Smooth muscle cell (in vitro differentiated cells): Measurements from ENCODE around the gene TRIM41. TPM values are rescaled to one million over a fixed set of nuclear protein-coding genes. Genes with fewer than 3 reads are reported as not detected.
A peak's percentile ranks its signal among the peaks of the same experiment; 100 is the strongest.

Experiments
- DNase-seq: peaks from one replicate; lab custom pipeline; 2025; ENCODE audit not compliant: unreplicated experiment; lab: John Stamatoyannopoulos, UW
- H2AFZ ChIP-seq: fragments of 200-600 bp; sonication (generic); 2 replicates; pipeline ENCODE4 v1.6.0; 2016; ENCODE audit warnings: antibody characterized with exemption, low read depth, mild to moderate bottlenecking
- H3F3A ChIP-seq: fragments of 200-600 bp; sonication (generic); 2 replicates; pipeline ENCODE4 v1.6.0; 2017; ENCODE audit warnings: antibody characterized with exemption, low read depth
- H3K27ac ChIP-seq: fragments of 200-600 bp; sonication (generic); 2 replicates; pipeline ENCODE4 v1.5.1; 2016; ENCODE audit warnings: low read depth, mild to moderate bottlenecking
- H3K27me3 ChIP-seq: fragments of 200-600 bp; sonication (generic); 2 replicates; pipeline ENCODE4 v1.6.1; 2016; ENCODE audit warnings: low read depth, mild to moderate bottlenecking
- H3K36me3 ChIP-seq: fragments of 200-600 bp; sonication (generic); 2 replicates; pipeline ENCODE4 v1.5.1; 2016; ENCODE audit warnings: low read depth
- H3K4me1 ChIP-seq: fragments of 200-600 bp; sonication (generic); 2 replicates; pipeline ENCODE4 v1.5.1; 2016; ENCODE audit warnings: low read depth
- H3K4me2 ChIP-seq: fragments of 200-600 bp; sonication (generic); 2 replicates; pipeline ENCODE4 v1.6.0; 2016; ENCODE audit warnings: mild to moderate bottlenecking
- H3K4me3 ChIP-seq: fragments of 200-600 bp; sonication (generic); 2 replicates; pipeline ENCODE4 v1.5.1; 2016; ENCODE audit warnings: mild to moderate bottlenecking
- H3K79me2 ChIP-seq: fragments of 200-600 bp; sonication (generic); 2 replicates; pipeline ENCODE4 v1.6.0; 2016; ENCODE audit warnings: low read depth, mild to moderate bottlenecking
- H3K9ac ChIP-seq: fragments of 200-600 bp; sonication (generic); 2 replicates; pipeline ENCODE4 v1.6.0; 2016; ENCODE audit warnings: low read depth
- H3K9me3 ChIP-seq: fragments of 200-600 bp; sonication (generic); replicated peaks from 2 replicates; pipeline ENCODE4 v1.5.1; 2016; ENCODE audit warnings: low read depth
- H4K20me1 ChIP-seq: fragments of 200-600 bp; sonication (generic); 2 replicates; pipeline ENCODE4 v1.6.0; 2016; ENCODE audit warnings: low read depth
- CTCF ChIP-seq: fragments of 200-600 bp; sonication (generic); IDR thresholded peaks from 2 replicates; pipeline ENCODE4 v1.5.1; 2017; ENCODE audit warnings: borderline replicate concordance, mild to moderate bottlenecking, antibody characterized with exemption; ENCODE audit not compliant: insufficient read depth, poor library complexity, severe bottlenecking
- WGBS: methylation state at CpG from one replicate; pipeline ENCODE4 v1.1.7; 2016; ENCODE audit warnings: low lambda C conversion rate; 5-methylcytosine and 5-hydroxymethylcytosine counted together
- polyA plus RNA-seq: library from polyadenylated mRNA; unstranded; fragments of >200 nt; fragmentation: Nextera tagmentation; extraction: Ambion mirVana; gene quantifications from 2 replicates; pipeline ENCODE4 v1.2.1, GENCODE V29; 2016
- total RNA-seq: library from RNA; depleted of rRNA; stranded (reverse); fragments of >200 nt; gene quantifications from 2 replicates; pipeline ENCODE4 v1.2.3, GENCODE V29; 2014

The TRIM41 gene
- total and polyA plus RNA-seq, 2 experiments from 2014 or later = 2.4 to 7.5 TPM

GRCh38 chr5:181218795-181219124 lies 4.3 kb upstream of the TRIM41 start:
- Histone ChIP-seq H3K27ac (no peak overlapping the region), H3K36me3 (no peaks in the 10 kb centered on the region), H4K20me1 (no peaks in the 10 kb centered on the region), H2AFZ (peak overlapping the region; percentile 67), H3K4me1 (no peaks in the 10 kb centered on the region), H3K9me3 (no peaks in the 10 kb centered on the region), H3K4me3 (peak overlapping the region; percentile 47), H3K4me2 (peak overlapping the region; percentile 76), H3K79me2 (peaks cover 1% of the 10 kb centered on the region), H3K27me3 (no peaks in the 10 kb centered on the region), H3K9ac (no peak overlapping the region), H3F3A (peaks cover 28% of the 10 kb centered on the region)
- 51% methylated on average over 10 of the region's 10 CpGs for WGBS
- TF ChIP-seq CTCF = no peak
- DNase-seq = no peak

GRCh38 chr5:181219262-181220177 lies 3.6 kb upstream of the TRIM41 start:
- Histone ChIP-seq H3K9me3 (no peaks in the 10 kb centered on the region), H3K79me2 (peaks cover 6% of the 10 kb centered on the region), H3K4me1 (no peaks in the 10 kb centered on the region), H4K20me1 (no peaks in the 10 kb centered on the region), H3F3A (peaks cover 28% of the 10 kb centered on the region), H3K27ac (no peak overlapping the region), H3K27me3 (no peaks in the 10 kb centered on the region), H3K36me3 (no peaks in the 10 kb centered on the region), H3K9ac (no peak overlapping the region), H2AFZ (no peak overlapping the region), H3K4me2 (no peak overlapping the region), H3K4me3 (peak overlapping the region; percentile 47)
- DNase-seq = no peak
- 96% methylated on average over 49 of the region's 49 CpGs for WGBS
- no peak for TF ChIP-seq CTCF

- no peak overlapping the region for H3K27ac ChIP-seq
- no peak for TF ChIP-seq CTCF
- H3K79me2 ChIP-seq = peaks cover 6% of the 10 kb centered on the region
- H2AFZ ChIP-seq = no peak overlapping the region
- H3K4me1 ChIP-seq = no peaks in the 10 kb centered on the region
- no peaks in the 10 kb centered on the region for H3K36me3 ChIP-seq
- no peak overlapping the region for H3K4me2 ChIP-seq
- peaks cover 28% of the 10 kb centered on the region for H3F3A ChIP-seq
- 96% methylated on average over 10 of the region's 10 CpGs for WGBS
- H3K9ac ChIP-seq = no peak overlapping the region
- no peaks in the 10 kb centered on the region for H4K20me1 ChIP-seq
- no peaks in the 10 kb centered on the region for H3K27me3 ChIP-seq
- no peak overlapping the region for H3K4me3 ChIP-seq
- no peak for DNase-seq
- no peaks in the 10 kb centered on the region for H3K9me3 ChIP-seq
These were observed 2.9 kb upstream of the TRIM41 start for GRCh38 chr5:181220178-181220515.
